WI38 (cell line): ENCODE data around the gene SERPINE3.

Experiments used
- H3K4me3 ChIP-seq: 2 replicates; pipeline ENCODE4 v1.5.1; 2011; ENCODE audit warnings: low read depth, mild to moderate bottlenecking, control low read depth, low read length
- TF ChIP-seq, protein P1 (sequence below): IDR thresholded peaks from 2 replicates; pipeline ENCODE4 v1.5.1; 2012; ENCODE audit warnings: low read depth, mild to moderate bottlenecking, control low read depth, low read length

Gene SERPINE3

DNA sequence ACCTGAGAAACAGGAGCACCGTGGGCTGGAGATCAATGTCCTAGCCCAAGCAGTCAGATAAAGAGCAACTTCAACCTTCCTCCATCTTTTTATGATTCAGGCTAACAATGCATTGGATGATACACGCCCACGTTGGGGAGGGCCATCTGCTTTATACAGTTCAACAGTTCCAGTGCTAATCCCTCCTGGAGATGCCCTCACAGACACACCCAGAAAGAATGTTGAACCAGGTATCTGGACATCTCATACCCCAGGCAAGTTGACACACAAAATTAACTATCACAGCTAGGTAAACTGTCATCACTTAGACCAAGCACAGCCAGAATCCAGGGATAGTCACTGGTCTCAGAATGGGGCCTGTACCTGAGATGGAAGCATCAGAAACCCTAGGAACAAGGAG is 20.6 kb upstream of the SERPINE3 start:
- H3K4me3 ChIP-seq, result no peak overlapping the region
- TF ChIP-seq, protein P1, sequence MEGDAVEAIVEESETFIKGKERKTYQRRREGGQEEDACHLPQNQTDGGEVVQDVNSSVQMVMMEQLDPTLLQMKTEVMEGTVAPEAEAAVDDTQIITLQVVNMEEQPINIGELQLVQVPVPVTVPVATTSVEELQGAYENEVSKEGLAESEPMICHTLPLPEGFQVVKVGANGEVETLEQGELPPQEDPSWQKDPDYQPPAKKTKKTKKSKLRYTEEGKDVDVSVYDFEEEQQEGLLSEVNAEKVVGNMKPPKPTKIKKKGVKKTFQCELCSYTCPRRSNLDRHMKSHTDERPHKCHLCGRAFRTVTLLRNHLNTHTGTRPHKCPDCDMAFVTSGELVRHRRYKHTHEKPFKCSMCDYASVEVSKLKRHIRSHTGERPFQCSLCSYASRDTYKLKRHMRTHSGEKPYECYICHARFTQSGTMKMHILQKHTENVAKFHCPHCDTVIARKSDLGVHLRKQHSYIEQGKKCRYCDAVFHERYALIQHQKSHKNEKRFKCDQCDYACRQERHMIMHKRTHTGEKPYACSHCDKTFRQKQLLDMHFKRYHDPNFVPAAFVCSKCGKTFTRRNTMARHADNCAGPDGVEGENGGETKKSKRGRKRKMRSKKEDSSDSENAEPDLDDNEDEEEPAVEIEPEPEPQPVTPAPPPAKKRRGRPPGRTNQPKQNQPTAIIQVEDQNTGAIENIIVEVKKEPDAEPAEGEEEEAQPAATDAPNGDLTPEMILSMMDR, result no peak

DNA sequence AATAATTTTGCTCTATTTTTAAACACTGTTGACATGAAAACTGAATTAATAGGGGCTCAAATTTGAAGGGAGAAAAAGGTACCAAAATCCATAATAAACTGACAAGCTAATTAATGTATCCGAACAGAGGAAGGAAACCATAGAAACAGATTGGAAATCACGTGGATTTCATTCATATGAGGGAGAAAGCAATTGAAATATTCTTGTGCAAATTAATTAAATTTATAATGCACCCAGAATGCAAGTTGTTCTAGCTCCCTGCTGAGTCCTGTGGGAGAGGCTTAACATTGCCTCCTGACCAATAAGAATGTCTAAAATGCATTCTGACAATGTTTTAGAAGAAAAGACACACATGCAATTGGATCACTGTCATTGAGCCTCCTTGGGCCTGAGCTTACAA is 17.7 kb upstream of the SERPINE3 start:
- TF ChIP-seq, protein P1, result no peak
- no peak overlapping the region for H3K4me3 ChIP-seq

GRCh38 chr13:51322826-51323225 is 16.7 kb upstream of the SERPINE3 start:
- TF ChIP-seq, protein P1, result no peak

GRCh38 chr13:51323824-51324511 is 15.5 kb upstream of the SERPINE3 start:
- TF ChIP-seq, protein P1, result no peak
- H3K4me3 ChIP-seq, result no peak overlapping the region

More at GRCh38 chr13:51322826-51323225, 16.7 kb upstream of the SERPINE3 start:
- no peak overlapping the region for H3K4me3 ChIP-seq

DNA sequence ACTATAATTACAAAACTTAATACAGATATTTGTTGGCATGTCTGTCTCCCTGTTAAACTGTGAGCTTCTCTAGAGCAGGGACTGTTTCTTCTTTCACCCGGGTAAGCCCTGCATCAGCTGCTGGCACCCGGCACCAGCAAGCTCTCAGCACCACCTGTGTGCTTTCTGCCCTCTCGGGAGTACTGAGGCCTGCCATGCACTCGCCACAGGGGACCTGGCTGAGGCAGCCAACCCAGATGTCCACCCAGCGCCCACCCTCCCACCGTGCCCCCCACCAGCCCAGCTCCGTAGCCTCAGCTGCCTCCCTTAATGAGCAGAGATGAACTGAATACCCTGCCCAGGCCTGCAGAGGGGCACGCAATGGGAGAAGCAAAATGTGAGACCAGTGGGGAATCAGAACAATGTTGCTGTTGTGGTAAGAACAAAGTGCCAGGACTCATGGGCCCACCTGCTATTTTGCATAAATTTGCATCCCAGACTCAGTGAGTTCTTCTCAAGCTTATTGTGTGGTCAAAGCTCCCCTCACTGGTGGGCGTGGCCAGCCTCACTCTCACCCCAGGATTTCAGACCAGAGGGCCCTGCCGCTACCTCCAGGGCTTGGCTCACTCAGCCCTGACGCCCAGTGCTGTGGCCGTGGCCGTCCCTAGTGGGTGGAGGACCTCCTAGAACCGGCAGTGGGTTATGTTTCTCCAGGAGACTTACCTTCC is 14.6 kb upstream of the SERPINE3 start:
- TF ChIP-seq, protein P1, result no peak

DNA sequence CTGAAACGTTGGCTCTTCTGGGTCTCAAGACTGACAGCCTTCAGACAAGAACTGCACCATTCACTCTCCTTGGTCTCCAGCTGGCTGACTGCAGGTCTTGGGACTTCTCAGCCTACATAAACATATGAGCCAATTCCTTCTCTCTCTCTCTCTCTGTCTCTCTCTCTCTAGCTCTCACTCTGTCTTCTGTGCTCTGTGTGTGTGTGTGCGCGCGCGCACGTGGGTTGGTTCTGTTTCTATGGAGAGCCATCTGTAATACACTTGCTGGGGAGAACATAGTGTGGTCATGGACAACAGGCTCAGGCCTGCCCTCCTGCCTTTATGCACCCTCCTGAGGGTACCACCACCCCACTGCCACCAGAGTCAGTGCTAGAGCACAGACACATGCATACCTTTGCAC is 13.7 kb upstream of the SERPINE3 start:
- no peak overlapping the region for H3K4me3 ChIP-seq

More for the DNA sequence above, 14.6 kb upstream of the SERPINE3 start:
- no peak overlapping the region for H3K4me3 ChIP-seq

More for the DNA sequence above, 13.7 kb upstream of the SERPINE3 start:
- TF ChIP-seq, protein P1, result no peak
